Globus pallidus (tissue), 1 donor: ENCODE results near the gene PIKFYVE.
"Not testable (repeated sequence)": the region's sequence is repeated elsewhere in the genome, so short reads cannot be mapped to it uniquely, and the experiment has no call there.

ENCODE experiments used
- DNase-seq: peaks from one replicate; pipeline ENCODE4 v3.0.0-alpha.2; 2015; ENCODE audit warnings: low spot score

The PIKFYVE gene

DNA sequence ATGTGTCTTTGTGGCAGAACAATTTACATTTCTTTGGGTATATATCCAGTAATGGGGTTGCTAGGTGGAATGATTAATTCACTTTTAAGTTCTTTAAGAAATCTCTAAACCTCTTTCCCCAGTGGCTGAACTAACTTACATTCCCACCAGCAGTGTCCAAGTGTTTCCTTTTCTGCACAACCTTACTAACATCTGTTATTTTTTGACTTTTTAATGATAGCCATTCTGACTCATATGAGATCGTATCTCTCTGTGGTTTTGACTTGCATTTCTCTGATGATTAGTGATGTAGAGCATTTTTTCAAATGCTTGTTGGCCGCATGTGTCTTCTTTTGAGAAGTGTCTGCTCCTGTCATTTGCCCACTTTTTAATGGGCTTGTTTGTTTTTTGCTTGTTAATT lies 97.4 kb downstream of the PIKFYVE start:
- no peak for DNase-seq

DNA sequence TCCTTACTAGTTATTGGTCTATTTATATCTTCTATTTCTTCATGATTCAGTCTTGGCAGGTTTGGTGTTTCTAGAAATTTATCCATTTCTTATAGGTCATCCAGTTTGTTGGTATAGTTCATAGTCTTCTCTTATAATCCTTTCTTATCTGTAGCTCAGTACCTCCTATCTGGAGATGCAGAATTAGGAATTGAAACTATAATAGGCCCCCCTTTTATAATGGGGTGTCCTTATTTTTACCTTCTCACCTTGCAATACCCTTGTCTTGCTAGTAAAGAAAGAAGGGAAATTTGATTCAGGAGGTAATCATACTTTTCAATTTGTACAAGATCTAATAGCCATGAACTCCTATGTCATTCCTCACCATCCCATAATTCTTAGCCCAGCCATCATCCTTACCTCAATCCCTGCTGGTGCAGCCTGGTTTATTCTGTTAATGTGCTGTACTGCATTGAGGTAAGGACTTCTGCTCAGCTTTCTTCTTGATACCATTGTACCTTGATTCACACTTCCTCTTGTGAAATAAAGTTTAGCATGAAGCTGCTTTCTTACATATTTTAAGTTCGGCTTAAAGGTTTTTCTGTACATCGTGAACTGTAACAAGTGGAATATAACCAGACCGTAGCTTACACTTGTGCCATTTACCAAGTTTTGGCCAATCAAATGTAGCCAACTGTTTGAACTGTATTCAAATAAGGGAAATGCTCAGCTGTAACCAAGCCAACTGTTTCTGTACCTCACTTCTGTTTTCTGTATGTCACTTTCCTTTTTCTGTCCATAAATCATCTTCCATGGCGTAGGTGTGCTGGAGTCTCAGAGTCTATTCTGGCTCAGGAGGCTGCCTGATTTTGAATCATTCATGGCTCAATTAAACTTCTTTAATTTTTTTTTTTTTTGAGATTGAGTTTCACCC lies 100.4 kb downstream of the PIKFYVE start:
- no peak for DNase-seq

DNA sequence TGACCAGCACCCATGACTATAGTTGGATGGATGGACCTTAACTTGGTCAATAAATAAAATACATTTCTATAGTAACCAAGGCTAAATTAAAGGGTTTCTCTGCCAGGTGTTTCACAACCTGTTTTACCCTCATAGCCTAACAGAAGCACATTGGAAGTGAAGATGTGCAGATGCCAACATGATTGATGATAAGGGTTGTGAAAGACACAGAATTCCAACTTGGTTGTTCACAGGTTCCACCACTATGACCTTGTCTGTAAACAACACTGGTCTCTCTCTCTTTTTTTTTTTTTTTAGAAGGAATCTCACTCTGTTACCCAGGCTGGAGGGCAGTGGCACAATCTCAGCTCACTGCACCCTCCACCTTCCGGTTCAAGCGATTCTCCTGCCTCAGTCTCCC lies 103.0 kb downstream of the PIKFYVE start:
- DNase-seq: no peak

DNA sequence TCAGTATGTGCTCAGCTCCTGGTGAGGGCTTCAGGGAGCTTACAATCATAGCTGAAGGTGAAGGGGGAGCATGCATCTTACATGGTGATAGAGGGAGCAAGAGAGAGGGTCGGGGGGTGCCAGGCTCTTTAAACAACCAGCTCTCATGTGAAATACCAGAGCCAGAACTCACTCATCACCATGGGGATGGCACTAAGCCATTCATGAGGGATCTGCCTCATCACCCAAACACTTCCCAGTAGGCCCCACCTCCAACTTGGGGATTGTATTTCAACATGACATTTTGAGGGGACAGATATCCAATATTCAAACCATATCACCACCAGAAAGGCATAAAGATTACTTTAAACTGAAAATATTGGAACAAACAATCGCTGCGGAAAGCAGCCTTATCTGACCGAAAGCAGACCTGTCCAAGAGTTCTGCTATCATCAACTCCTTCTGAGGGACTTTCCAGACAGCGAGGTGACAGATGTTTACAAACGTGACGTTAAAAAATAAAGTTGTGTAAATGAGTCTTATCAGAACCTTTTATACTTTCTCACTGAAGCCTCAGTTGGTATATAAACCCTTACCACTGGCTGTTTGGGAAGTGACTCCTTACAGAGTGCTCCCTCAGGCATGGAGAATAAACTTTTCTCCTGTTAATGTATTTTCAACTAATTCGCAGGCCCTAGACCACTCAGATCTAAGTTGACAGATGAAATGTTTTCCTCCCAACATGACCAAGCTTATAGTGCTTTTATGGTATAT lies 105.0 kb downstream of the PIKFYVE start:
- no peak for DNase-seq

DNA sequence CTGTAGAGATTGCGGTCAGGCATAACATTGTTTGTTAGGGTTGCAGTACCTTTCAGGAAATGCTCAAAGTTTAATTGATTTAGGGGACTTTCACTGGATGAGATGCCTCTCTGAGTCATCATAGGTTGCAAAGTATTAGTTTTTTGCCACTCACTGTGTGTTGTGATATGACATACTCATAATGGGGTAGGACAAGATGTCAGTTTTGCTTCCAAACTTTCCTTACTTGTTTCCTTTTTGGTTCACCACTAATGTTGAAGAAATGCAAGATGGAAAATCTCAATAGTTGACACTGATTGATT lies 105.5 kb downstream of the PIKFYVE start:
- no peak for DNase-seq

DNA sequence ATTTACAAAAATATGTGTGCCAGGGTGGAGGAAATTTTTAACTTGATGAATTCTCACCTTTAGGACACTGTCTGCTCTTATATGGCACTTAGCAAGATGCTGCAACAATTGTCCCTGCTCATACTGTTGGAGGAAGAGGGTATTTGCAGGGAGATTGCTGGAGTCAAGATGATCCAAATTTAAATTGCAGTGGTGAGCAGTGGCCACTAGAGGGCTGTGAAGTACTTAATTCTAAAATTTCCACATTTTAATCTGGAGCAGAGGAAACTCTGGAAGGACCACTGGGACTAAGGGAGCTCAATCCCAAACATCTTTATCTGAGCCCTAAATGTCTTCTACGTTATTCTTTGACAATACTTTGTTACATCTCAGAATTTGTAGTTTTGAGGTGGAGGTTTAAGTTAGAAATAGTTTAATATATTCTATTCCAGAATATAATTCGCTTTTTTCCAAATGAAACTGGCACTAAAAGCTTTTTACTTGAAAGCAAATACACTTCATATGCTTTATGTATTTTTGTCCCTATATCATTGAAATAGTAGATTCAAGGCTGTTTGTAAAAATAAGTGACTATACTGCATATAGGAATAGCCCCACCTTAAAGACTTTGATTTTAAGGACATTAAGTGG lies 107.5 kb downstream of the PIKFYVE start:
- peak; percentile 40 for DNase-seq

DNA sequence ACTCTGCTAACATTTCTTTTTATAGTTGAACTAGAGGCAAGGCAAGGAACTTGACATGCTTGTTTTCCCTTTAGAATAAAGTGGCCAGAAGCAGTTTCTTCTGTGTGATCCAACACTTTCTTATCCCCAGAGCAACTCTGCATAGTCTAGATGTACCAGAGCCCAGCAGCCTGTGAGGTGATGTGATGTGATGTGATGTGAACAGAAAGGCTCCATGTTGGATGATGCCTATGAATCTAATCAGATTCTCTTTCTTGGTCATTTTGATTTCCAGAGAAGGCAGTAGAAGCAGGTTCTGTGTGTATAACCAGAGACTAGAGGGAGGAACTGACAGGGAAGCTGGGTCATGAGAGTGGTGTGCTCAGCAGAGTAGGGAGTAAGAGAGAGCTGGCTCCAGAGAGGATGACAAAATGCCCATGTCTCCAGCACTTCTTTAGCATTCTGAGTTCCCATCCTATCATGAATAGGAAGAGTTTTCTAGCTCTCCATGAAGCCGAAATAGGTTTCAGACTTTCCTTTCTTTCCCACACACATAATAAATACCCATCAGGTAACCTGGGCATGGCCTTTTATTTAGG lies 109.5 kb downstream of the PIKFYVE start:
- no peak for DNase-seq

DNA sequence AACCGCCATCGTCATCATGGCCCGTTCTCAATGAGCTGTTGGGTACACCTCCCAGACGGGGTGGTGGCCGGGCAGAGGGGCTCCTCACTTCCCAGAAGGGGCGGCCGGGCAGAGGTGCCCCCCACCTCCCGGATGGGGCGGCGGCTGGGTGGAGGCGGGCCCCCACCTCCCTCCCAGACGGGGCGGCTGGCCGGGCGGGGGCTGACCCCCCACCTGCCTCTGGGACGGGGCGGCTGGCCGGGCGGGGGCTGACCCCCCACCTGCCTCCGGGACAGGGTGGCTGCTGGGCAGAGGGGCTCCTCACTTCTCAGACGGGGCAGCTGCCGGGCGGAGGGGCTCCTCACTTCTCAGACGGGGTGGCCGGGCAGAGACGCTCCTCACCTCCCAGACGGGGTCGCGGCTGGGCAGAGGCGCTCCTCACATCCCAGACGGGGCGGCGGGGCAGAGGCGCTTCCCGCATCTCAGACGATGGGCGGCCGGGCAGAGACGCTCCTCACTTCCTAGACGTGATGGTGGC lies 111.3 kb downstream of the PIKFYVE start:
- DNase-seq: not testable (repeated sequence)

DNA sequence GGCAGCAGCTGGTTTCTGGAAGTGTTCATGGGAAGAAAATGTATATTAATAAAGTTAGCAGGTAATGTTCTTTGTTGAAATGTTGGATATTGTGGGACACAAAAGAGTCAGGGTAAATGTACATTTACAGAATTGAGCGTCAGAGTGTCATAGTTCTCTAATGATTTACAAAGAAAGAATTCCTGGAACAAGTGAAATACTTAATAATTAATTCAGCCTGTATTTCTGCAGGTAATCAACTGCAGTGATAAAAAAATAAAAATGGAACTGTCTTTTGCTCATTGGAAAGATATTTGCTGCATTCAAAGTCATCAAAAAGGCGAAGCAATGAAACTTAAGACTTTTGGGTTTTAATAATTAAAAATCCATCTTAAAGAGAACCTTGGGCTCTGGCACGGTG lies 113.1 kb downstream of the PIKFYVE start:
- no peak for DNase-seq

DNA sequence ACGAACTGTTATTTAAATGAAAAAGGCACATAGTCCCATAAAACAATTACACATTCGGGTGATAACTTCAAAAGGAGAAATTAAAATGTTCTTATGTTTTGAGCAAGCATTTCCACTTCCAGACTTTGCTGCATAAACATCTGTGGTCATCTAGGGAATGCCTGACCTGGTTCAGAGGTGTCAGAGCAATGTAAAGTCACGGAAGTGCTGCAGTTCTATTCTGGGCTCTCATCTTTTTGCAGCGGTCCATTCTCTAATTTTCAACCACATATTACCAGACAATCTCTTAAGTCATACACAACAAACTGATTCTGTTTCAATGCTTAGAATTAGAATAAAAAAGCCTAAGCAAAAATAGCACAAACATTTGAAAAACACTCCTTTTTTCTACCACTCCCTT lies 118.6 kb downstream of the PIKFYVE start:
- no peak for DNase-seq

DNA sequence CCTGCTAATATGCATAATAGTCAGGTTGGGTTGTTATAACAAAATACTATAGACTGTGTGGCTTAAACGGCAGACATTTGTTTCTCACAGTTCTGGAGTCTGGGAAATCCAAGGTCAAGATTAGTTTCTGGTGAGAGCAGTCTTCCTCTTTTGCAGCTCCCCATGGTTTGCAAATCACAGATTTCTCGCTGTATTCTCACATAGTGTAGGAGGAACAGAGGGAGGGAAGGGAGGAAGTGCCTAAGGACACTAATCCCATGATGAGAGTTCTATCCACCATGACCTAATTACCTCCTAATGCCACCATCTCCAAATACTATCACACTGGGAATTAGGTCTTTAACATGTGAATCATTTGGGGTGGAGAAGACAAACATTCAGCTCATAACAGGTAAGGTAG lies 120.5 kb downstream of the PIKFYVE start:
- DNase-seq: no peak

DNA sequence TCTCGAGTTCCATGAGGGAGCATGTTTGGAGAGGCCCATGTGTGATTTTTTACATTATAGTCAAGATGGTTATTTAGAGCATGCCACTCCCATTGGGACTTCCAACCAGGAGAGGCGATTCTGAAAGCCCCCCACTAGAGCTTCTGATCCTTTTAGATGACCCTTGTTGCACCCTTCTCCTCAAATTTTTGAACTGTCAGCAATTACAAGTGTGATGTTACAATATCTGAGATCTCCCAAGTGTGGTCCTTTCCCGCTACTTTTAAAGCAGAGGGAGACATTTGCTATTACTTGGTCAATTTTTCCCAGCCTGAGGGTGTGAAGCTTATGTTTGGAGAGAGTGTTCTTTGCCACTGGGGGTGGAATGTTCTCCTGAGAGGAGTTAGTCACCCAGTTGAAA lies 123.9 kb downstream of the PIKFYVE start:
- DNase-seq: no peak

DNA sequence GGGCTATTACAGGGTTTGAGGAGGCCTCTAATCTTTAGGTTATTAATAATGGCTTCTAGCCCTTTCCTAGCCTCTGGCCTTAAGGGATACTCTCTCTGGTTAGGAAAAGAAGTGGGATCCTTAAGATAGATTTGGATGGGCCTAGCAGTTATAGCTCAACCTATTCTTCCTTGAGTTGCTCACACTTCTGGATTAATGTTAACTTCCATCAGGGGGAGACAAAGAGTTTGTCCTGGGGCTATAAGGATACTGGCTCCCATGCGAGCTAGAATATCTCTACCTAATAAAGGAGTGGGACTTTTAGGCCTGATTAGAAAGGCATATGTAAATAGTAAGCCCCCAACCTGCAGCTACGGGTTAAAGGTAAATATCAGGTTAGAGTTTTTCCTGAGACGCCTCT lies 126.2 kb downstream of the PIKFYVE start:
- no peak for DNase-seq

DNA sequence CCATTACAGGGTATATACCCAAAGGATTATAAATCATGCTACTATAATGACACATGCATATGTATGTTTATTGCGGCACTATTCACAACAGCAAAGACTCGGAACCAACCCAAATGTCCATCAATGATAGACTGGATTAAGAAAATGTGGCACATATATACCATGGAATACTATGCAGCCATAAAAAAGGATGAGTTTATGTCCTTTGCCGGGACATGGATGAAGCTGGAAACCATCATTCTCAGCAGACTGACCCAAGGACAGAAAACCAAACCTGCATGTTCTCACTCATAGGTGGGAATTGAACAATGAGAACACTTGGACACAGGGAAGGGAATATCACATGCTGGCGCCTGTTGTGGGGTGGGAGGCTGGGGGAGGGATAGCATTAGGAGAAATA lies 130.7 kb downstream of the PIKFYVE start:
- DNase-seq: not testable (repeated sequence)

DNA sequence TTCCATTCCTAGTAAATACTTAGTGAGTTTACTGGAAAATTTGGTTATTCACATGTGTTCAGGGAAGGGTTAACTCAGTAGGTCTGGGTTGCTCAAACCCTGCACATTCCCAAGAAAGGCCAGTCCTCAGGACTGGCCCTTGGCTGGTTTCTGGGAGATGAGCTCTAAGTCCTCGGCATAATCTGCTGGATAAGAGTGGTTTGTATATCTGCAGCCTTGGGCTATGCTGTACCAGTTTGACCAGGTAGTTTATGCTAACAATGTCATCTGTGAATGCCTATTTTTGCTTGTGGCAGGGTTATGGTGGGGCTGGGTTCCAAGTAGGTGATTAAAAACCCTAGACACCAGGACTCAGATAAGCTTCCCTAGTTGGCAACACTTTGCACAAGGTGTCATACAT lies 133.1 kb downstream of the PIKFYVE start:
- no peak for DNase-seq

DNA sequence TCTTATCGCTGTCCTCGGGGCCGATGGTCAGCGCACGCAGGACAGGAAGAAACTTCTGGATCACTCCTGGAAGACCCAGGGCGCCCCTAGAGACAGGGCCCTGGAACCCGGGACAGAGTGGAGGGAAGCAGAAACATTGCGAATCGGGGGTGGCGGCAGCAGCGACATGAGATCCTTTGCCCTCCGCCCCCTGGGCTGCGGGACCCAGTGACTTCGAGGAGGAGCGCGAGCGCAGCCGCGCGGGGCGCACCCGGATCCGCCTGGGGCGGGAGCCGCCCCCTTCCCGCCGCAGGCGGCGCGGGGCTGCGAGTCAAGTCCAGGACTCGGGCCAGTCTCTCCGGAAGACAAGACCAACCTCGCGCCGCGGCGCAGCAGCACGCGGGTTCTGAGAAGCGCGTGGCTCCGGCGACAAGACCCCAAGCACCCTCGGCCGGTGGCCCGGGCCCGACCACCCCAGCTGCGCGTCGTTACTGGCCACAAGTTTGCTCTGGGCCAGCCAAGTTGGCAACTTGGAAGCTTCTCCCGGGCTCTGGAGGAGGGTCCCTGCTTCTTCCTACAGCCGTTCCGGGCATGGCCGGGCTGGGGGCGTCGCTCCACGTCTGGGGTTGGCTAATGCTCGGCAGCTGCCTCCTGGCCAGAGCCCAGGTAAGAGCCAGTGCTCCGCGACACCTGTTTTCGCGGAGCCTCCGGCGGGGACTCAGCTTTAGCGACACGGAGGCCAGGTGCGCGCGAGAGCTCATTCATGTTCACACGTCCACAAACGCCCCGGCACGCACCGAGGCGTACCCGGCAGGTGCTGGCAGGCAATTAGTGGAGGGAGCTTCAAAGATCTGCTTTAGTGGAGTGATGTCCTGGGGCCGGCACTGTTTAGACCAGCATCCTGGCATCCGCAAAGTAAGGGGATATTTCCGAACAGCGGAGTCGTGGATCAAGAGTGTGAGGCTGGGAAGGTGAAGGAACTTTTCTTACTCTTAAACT lies 140.7 kb downstream of the PIKFYVE start, which contains the start of gene PTH2R:
TSS of gene PTH2R (plus strand) at position 319 of the 978 bp plus-strand sequence. CDS start at position 571, 252 bp downstream.
- DNase-seq: no peak

DNA sequence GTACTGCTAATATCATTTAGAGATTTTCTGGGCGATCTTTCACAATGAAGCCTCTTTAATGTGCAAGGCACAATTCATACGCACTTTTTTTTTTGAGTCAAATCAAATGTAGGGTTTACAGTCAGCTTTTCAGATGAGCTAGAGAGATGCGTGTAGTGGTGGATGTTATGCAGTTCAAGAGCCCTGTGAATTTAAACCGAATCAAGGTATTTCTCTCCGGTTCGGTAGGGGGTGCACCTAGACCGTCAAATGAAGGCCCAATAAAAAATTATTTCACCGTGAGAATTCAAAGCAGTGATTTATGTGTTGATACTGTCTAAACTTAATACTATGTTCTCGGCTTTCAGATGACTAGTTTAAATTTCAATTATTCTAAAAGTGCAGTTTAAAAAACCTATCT lies 141.6 kb downstream of the PIKFYVE start:
- DNase-seq: peak; percentile 7
